Astrocyte of the spinal cord (primary cell): ENCODE results near the gene POLR3E.

Experiments used
- DNase-seq: peaks from one replicate; pipeline ENCODE4 v3.0.0; 2011; ENCODE audit warnings: low read depth, low spot score
- H3K4me3 ChIP-seq: 2 replicates; pipeline ENCODE4 v1.5.1; 2011; ENCODE audit warnings: low read depth, mild to moderate bottlenecking, low read length, moderate library complexity
- in situ Hi-C: cut with HindIII; loops from 2 replicates; pipeline ENCODE4 v1.10.0; 2017; ENCODE audit warnings: low sequenced_read_pairs
- TF ChIP-seq, protein P1 (sequence below): IDR thresholded peaks from 2 replicates; pipeline ENCODE4 v1.5.1; 2012; ENCODE audit warnings: low read depth, mild to moderate bottlenecking, low read length, inconsistent platforms

The POLR3E gene

GRCh38 chr16:22272870-22273650 is 24.1 kb upstream of the POLR3E start:
- in situ Hi-C loops, result no loop called here
- no peak overlapping the region for H3K4me3 ChIP-seq
- TF ChIP-seq, protein P1, sequence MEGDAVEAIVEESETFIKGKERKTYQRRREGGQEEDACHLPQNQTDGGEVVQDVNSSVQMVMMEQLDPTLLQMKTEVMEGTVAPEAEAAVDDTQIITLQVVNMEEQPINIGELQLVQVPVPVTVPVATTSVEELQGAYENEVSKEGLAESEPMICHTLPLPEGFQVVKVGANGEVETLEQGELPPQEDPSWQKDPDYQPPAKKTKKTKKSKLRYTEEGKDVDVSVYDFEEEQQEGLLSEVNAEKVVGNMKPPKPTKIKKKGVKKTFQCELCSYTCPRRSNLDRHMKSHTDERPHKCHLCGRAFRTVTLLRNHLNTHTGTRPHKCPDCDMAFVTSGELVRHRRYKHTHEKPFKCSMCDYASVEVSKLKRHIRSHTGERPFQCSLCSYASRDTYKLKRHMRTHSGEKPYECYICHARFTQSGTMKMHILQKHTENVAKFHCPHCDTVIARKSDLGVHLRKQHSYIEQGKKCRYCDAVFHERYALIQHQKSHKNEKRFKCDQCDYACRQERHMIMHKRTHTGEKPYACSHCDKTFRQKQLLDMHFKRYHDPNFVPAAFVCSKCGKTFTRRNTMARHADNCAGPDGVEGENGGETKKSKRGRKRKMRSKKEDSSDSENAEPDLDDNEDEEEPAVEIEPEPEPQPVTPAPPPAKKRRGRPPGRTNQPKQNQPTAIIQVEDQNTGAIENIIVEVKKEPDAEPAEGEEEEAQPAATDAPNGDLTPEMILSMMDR, result no peak
- DNase-seq, result no peak

DNA sequence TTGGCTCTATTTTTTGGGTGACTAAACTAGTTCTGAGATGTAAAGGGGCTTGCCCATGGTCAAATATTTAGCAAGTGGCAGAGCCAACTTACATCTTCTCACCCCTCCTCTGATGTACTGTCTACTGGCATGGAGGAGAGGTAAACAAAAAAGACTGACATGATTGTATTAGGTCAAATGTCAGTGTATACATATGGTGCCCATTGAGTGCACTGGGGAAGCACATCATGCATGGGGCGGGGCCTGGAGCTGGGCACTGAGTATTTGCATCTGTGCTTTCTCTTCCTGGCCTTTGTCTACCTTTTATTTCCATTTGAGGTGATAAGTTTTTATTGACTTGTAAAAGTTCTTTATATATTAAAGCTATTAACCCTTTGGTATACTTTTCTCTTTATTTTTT is 22.3 kb upstream of the POLR3E start:
- no peak overlapping the region for H3K4me3 ChIP-seq
- in situ Hi-C loops, result no loop called here
- no peak for DNase-seq
- TF ChIP-seq, protein P1, result no peak

DNA sequence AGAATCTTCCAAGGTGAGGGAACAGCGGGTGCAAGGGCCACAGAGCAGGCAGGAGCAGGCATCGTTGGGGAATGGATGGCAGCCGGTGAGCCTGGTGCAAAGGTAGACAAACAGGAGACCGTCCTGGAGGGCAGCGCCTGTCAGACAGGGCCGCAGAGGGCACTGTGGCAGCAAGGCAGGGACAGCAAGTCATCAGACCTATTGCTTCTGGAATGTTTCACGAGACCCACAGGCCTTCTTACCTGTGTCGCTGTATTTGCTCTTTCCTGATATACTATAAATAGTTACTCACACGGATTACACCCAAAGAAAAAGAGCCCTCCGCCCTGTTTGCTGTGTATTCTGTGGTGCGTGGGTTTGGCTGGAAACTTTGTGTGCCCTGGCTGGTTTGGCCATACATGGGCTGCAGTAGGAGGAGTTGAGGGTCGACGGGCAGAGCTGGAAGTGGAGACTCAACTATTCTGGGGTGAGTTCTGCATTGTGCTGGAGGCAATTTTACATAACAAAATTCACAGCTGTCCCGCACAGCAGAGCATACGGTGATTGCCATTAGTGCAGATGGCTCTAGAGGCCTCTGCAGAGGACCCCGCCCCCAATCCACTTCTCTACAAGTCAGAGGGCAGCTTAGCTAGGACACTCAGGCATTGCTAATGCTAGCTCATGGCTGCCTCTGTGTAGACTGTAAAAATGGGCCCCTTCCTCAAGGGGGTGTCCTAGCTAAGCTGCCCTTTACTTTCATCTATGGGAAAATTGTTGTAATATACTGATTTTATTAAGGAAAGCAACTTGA is 18.6 kb upstream of the POLR3E start:
- no peak overlapping the region for H3K4me3 ChIP-seq
- DNase-seq, result no peak
- in situ Hi-C loops, result no loop called here
- TF ChIP-seq, protein P1, result no peak

GRCh38 chr16:22282254-22282892 is 14.8 kb upstream of the POLR3E start:
- no peak overlapping the region for H3K4me3 ChIP-seq
- in situ Hi-C loops, result no loop called here
- DNase-seq, result no peak
- TF ChIP-seq, protein P1, result no peak

DNA sequence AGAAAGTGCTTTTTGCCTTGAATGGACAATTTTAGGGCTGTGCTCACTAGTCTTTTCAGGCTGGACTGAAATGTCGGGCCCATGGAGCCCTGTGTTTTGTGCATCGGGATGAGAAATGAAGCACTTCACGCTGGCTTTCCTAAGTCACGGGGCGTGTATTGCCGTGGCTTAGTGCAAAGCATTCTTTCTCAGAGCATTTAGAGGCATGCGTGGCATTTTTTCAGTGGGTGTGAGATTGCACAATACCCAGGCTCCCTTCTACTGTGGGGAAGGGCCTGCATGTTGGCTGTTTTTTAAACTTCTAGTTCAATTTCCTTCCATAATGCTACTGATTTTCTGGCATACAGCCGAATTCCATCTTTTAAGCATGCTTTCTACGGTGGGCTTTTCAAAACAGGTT is 12.6 kb upstream of the POLR3E start:
- TF ChIP-seq, protein P1, result no peak
- DNase-seq, result no peak
- no peak overlapping the region for H3K4me3 ChIP-seq
- in situ Hi-C loops, result no loop called here

GRCh38 chr16:22285080-22285479 is 12.1 kb upstream of the POLR3E start:
- no peak overlapping the region for H3K4me3 ChIP-seq
- TF ChIP-seq, protein P1, result no peak
- DNase-seq, result no peak
- in situ Hi-C loops, result no loop called here
